H1 (cell line): ENCODE data around the gene PIP5K1B. TPM values are rescaled to one million over a fixed set of nuclear protein-coding genes. Genes with fewer than 3 reads are reported as not detected.
A peak's percentile ranks its signal among the peaks of the same experiment; 100 is the strongest.

Source experiments
- CTCF ChIP-seq, 3 experiments: IDR thresholded peaks; 1 replicate in 2 of 3; 2 replicates in 1 of 3; pipeline versions ENCODE4 v1.5.1 to v1.6.1; 2011; ENCODE audit warnings: low read length in 3 of 3, mild to moderate bottlenecking in 3 of 3, inconsistent platforms in 2 of 3, low read depth in 1 of 3, moderate library complexity in 1 of 3; ENCODE audit not compliant: insufficient read depth in 1 of 3; ENCODE audit errors: control extremely low read depth in 1 of 3
- EGR1 ChIP-seq: IDR thresholded peaks from 2 replicates; pipeline ENCODE4 v1.6.1; 2011; ENCODE audit warnings: low read depth, low read length, borderline replicate concordance
- MAX ChIP-seq: IDR thresholded peaks from 2 replicates; pipeline ENCODE4 v1.6.1; 2012; ENCODE audit warnings: inconsistent platforms
- RXRA ChIP-seq: IDR thresholded peaks from 2 replicates; pipeline ENCODE4 v1.6.1; 2011; ENCODE audit warnings: low read depth, mild to moderate bottlenecking, low read length, moderate library complexity; ENCODE audit not compliant: insufficient read depth
- TCF12 ChIP-seq: IDR thresholded peaks from 2 replicates; pipeline ENCODE4 v1.6.1; 2011; ENCODE audit warnings: low read depth, mild to moderate bottlenecking, low read length
- polyA plus RNA-seq, 7 experiments: library from polyadenylated mRNA; depleted of rRNA in 3 of 7; stranded (reverse) in 5 of 7; unstranded in 2 of 7; fragments of >200 nt in 5 of 7; fragments of 200-250 nt in 2 of 7; gene quantifications; 1 replicate in 5 of 7; 2 replicates in 1 of 7; 4 replicates in 1 of 7; pipeline versions ENCODE4 v1.2.1 to v1.2.3, GENCODE V29; 2011 to 2013; ENCODE audit warnings: missing spikeins in 2 of 7, mixed read lengths in 2 of 7
- total RNA-seq: library from RNA; stranded (reverse); fragmentation: NEBNext Ultra II Directional; extraction: Animal tissue kit (Norgen Biotek cat#: 25700); gene quantifications from 2 replicates; pipeline ENCODE4 v1.2.1, GENCODE V29; 2021
- TF ChIP-seq, protein P1 (sequence below): IDR thresholded peaks from 2 replicates; pipeline ENCODE4 v1.6.1; 2011; ENCODE audit warnings: low read depth, mild to moderate bottlenecking, low read length; ENCODE audit not compliant: insufficient read depth

PIP5K1B gene
- total and polyA plus RNA-seq, 2 of the 8 experiments (the other 6 are each of a cell fraction or from before 2014, with no cell fraction given), result 4.7 to 7.7 TPM

GRCh38 chr9:68749579-68750159, 44.6 kb downstream of the PIP5K1B start (continued):
- TF ChIP-seq, protein P1, sequence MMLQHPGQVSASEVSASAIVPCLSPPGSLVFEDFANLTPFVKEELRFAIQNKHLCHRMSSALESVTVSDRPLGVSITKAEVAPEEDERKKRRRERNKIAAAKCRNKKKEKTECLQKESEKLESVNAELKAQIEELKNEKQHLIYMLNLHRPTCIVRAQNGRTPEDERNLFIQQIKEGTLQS, result no peak
- TF ChIP-seq CTCF (IDR thresholded peaks at IDR 0.05; ENCODE audit: control extremely low read depth in 1 of 3, insufficient read depth in 1 of 3, low read depth in 1 of 3, low read length in 3 of 3) (peak in 2 of 3 experiments; percentile 4 to 13; a peak in 2 of 4 replicates), TCF12 (no peak), MAX (no peak), EGR1 (no peak), RXRA (no peak)
